NCI-H345 treated with DMSO at 0.1 percent for 48 hours (cell line): Measurements from ENCODE around the gene PAOX.
"Not testable (repeated sequence)": the region's sequence is repeated elsewhere in the genome, so short reads cannot be mapped to it uniquely, and the experiment has no call there.

Source experiments
- DNase-seq: peaks from one replicate; lab custom pipeline; 2025; ENCODE audit not compliant: unreplicated experiment; lab: John Stamatoyannopoulos, UW

The PAOX gene

GRCh38 chr10:133431888-133432613 is 53.0 kb downstream of the PAOX start:
- DNase-seq: not testable (repeated sequence)

- not testable (repeated sequence) for DNase-seq
Measured at GRCh38 chr10:133432789-133433188, 53.7 kb downstream of the PAOX start.

- DNase-seq: no peak
Measured at GRCh38 chr10:133438711-133439273, 59.7 kb downstream of the PAOX start.

GRCh38 chr10:133439517-133440461 is 60.7 kb downstream of the PAOX start:
- no peak for DNase-seq

- no peak for DNase-seq
Measured at GRCh38 chr10:133440633-133441285, 61.7 kb downstream of the PAOX start.
